GM18520 (cell line): ENCODE results near the gene ADAR.

ENCODE experiments used
- ATAC-seq: cut with Tn5 transposase; IDR thresholded peaks from one replicate; pipeline ENCODE4 v1.9.1; 2021; ENCODE audit not compliant: unreplicated experiment

Gene ADAR

GRCh38 chr1:154558720-154559465 is 49.1 kb downstream of the ADAR start:
- peak; percentile 89 for ATAC-seq

GRCh38 chr1:154557939-154558719 is 49.9 kb downstream of the ADAR start, which contains the start of gene UBE2Q1:
Gene UBE2Q1 (minus strand): TSS chr1:154558662. CDS start chr1:154558553, 109 bp downstream.
- no peak for ATAC-seq

GRCh38 chr1:154557248-154557938 is 50.6 kb downstream of the ADAR start:
- ATAC-seq = no peak

- no peak for ATAC-seq
Measured at GRCh38 chr1:154556422-154556821, 51.6 kb downstream of the ADAR start.

- ATAC-seq = no peak
Measured at GRCh38 chr1:154553056-154554030, 54.6 kb downstream of the ADAR start.

GRCh38 chr1:154552036-154552435 is 56.0 kb downstream of the ADAR start:
- ATAC-seq = no peak

GRCh38 chr1:154551474-154551873 is 56.5 kb downstream of the ADAR start:
- ATAC-seq = no peak

GRCh38 chr1:154550657-154551056 is 57.3 kb downstream of the ADAR start:
- ATAC-seq = no peak

GRCh38 chr1:154550070-154550469 is 57.9 kb downstream of the ADAR start:
- ATAC-seq = no peak

- ATAC-seq = no peak
Measured at GRCh38 chr1:154549202-154549770, 58.7 kb downstream of the ADAR start.

GRCh38 chr1:154548028-154548427 is 60.0 kb downstream of the ADAR start:
- no peak for ATAC-seq

- no peak for ATAC-seq
Measured at GRCh38 chr1:154547105-154547732, 60.8 kb downstream of the ADAR start.

- no peak for ATAC-seq
Measured at GRCh38 chr1:154546264-154547063, 61.5 kb downstream of the ADAR start.

- ATAC-seq = no peak
Measured at GRCh38 chr1:154541231-154541630, 66.8 kb downstream of the ADAR start.

GRCh38 chr1:154539486-154540483 is 68.2 kb downstream of the ADAR start:
- no peak for ATAC-seq

GRCh38 chr1:154536570-154536969 is 71.4 kb downstream of the ADAR start:
- no peak for ATAC-seq

GRCh38 chr1:154533952-154534844 is 73.8 kb downstream of the ADAR start:
- no peak for ATAC-seq
